Endometrial microvascular endothelial cells (primary cell): ENCODE results near the gene PHACTR4. TPM values are rescaled to one million over a fixed set of nuclear protein-coding genes. Genes with fewer than 3 reads are reported as not detected.
"Not testable (repeated sequence)": the region's sequence is repeated elsewhere in the genome, so short reads cannot be mapped to it uniquely, and the experiment has no call there.

Experiments
- in situ Hi-C: cut with HindIII; loops from 2 replicates; pipeline ENCODE4 v1.10.0; 2017; ENCODE audit warnings: low sequenced_read_pairs, low pct_unique_long_range_greater_than_20kb; ENCODE audit errors: inconsistent ontology term
- total RNA-seq: library from RNA; depleted of rRNA; stranded (reverse); fragments of >200 nt; gene quantifications from one replicate; pipeline ENCODE4 v1.2.3, GENCODE V29; 2015; ENCODE audit errors: inconsistent ontology term

The PHACTR4 gene
- total RNA-seq, 1 donor from 2014 or later = 24.5 TPM

- in situ Hi-C loops = no loop called here
These were observed 171.1 kb downstream of the PHACTR4 start for GRCh38 chr1:28540651-28541050.

- in situ Hi-C loops = not testable (repeated sequence)
These were observed 172.0 kb downstream of the PHACTR4 start for GRCh38 chr1:28541414-28542015.

- in situ Hi-C loops = no loop called here
These were observed 175.7 kb downstream of the PHACTR4 start for GRCh38 chr1:28545246-28545628.

GRCh38 chr1:28548318-28548717 lies 178.8 kb downstream of the PHACTR4 start:
- in situ Hi-C loops = no loop called here

Other genes with a start within 250 kb of the PHACTR4 start
- gene PTAFR, start 193.1 kb upstream of the PHACTR4 start, total RNA-seq = 0.09 TPM
- 57.1 TPM for gene DNAJC8, start 136.7 kb upstream of the PHACTR4 start, total RNA-seq
- gene ATP5IF1, start 133.6 kb upstream of the PHACTR4 start, total RNA-seq = 247 TPM
- 20.3 TPM for gene SESN2, start 110.2 kb upstream of the PHACTR4 start, total RNA-seq
- 17.7 TPM for gene MED18, start 40.7 kb upstream of the PHACTR4 start, total RNA-seq
- 87.9 TPM for gene RCC1, start 136.3 kb downstream of the PHACTR4 start, total RNA-seq
- 40.3 TPM for gene TRNAU1AP, start 183.3 kb downstream of the PHACTR4 start, total RNA-seq
- 3.1 TPM for gene RAB42, start 222.5 kb downstream of the PHACTR4 start, total RNA-seq